MCF 10A (cell line): Measurements from ENCODE around the gene SART3. TPM values are rescaled to one million over a fixed set of nuclear protein-coding genes. Genes with fewer than 3 reads are reported as not detected.

ENCODE experiments used
- BruUV-seq: library from RNA; stranded (reverse); fragments of 400-500 nt; replicated peaks from 2 replicates; lab custom pipeline; 2021; lab: Mats Ljungman, UMichigan
- CTCF ChIA-PET: fragments of 300-600 bp; sonication (Branson Sonifier 250); formaldehyde crosslinking; extraction: SDS; loops from one replicate; lab custom pipeline; 2021; ENCODE audit warnings: antibody characterized with exemption, inconsistent platforms; lab: Yijun Ruan, JAX
- POLR2A ChIA-PET: fragments of 300-600, 350-650 bp; sonication (Branson Sonifier 250); formaldehyde crosslinking; extraction: SDS; loops from one replicate; lab custom pipeline; 2020; ENCODE audit warnings: antibody characterized with exemption, inconsistent platforms; lab: Yijun Ruan, JAX
- DNase-seq: peaks from one replicate; pipeline ENCODE4 v3.0.0-alpha.2; 2018; ENCODE audit not compliant: unreplicated experiment
- H3K27ac Mint-ChIP-seq: one replicate; pipeline ENCODE4 v1.8.0; 2022; ENCODE audit warnings: mild to moderate bottlenecking, low read depth, mixed read lengths; ENCODE audit not compliant: unreplicated experiment
- H3K27me3 Mint-ChIP-seq: one replicate; pipeline ENCODE4 v1.8.0; 2022; ENCODE audit warnings: mixed read lengths; ENCODE audit not compliant: insufficient read depth, unreplicated experiment
- H3K36me3 Mint-ChIP-seq: one replicate; pipeline ENCODE4 v1.8.0; 2022; ENCODE audit warnings: mild to moderate bottlenecking, moderate library complexity, mixed read lengths; ENCODE audit not compliant: insufficient read depth, unreplicated experiment
- H3K4me1 Mint-ChIP-seq: one replicate; pipeline ENCODE4 v1.8.0; 2022; ENCODE audit warnings: mixed read lengths; ENCODE audit not compliant: insufficient read depth, unreplicated experiment
- H3K4me3 Mint-ChIP-seq: one replicate; pipeline ENCODE4 v1.8.0; 2022; ENCODE audit warnings: mild to moderate bottlenecking, moderate library complexity, mixed read lengths; ENCODE audit not compliant: unreplicated experiment
- H3K9me3 Mint-ChIP-seq: one replicate; pipeline ENCODE4 v1.8.0; 2022; ENCODE audit warnings: mixed read lengths; ENCODE audit not compliant: unreplicated experiment
- CTCF ChIP-seq: fragments of 200-600 bp; IDR thresholded peaks from one replicate; pipeline ENCODE4 v1.8.0; 2022; ENCODE audit warnings: antibody characterized with exemption, mild to moderate bottlenecking; ENCODE audit not compliant: unreplicated experiment
- intact Hi-C: fragments of 100-400 bp; cut with micrococcal nuclease; formaldehyde crosslinking; loops from 2 replicates; pipeline ENCODE4 v1.14.1; 2022
- total RNA-seq: library from RNA; stranded (reverse); gene quantifications from 2 replicates; pipeline ENCODE4 v1.2.3, GENCODE V29; 2022

The SART3 gene
- total RNA-seq, 1 experiment from 2014 or later: 73.4 TPM

DNA sequence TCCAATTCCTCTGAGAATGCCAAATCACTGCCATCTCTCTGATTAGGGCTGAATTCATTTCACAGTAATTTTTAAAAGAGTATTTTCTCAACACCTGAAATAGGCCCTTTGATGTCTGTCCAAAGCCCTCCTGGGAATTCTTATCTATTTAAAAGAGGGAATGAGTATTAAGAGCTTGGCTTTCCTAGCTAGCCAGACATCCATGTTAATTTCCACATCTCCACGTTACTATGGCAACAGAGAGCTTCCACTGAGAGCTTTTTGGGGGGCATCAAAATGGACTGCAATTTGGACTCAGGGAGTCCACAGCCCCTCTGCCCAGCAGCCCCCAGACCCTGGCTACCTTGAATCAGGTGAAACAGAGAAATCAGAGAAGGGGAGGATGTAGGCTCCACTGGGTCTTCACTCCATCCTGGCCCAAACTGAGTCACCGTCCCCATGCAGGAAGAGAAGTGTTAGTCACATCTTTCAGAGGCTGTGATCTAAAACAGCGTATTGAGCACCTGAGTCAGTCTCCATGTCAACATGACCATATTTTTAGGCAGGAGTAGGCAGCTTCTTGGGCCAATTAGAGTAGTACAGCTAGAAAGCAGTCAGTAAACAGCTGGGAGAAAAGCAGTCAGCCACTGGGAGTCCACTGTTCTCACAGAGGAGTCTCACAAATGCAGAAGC is 52.9 kb downstream of the SART3 start:
- no TSS peak for BruUV-seq
- no peaks in the 10 kb centered on the region for H3K36me3 Mint-ChIP-seq
- H3K4me1 Mint-ChIP-seq: peaks cover 7% of the 10 kb centered on the region
- H3K27ac Mint-ChIP-seq: no peak overlapping the region
- no peak overlapping the region for H3K4me3 Mint-ChIP-seq
- CTCF ChIA-PET: interaction anchor here (0.6 to 2.5 kb wide), 8 partner anchors 13 to 590 kb away, joined by 3 to 15 read pairs (median 4); no protein-coding TSS in a partner anchor
- H3K27me3 Mint-ChIP-seq: no peaks in the 10 kb centered on the region
- DNase-seq: no peak
- H3K9me3 Mint-ChIP-seq: peaks cover 9% of the 10 kb centered on the region
- TF ChIP-seq CTCF: no peak
- POLR2A ChIA-PET: interaction anchor here (0.5 to 0.7 kb wide), 2 partner anchors 51 to 407 kb away, joined by 3 to 4 read pairs; no protein-coding TSS in a partner anchor
- intact Hi-C loops: no loop called here

- POLR2A ChIA-PET: no interaction called here
- intact Hi-C loops: no loop called here
- H3K4me1 Mint-ChIP-seq: no peaks in the 10 kb centered on the region
- DNase-seq: no peak
- H3K27ac Mint-ChIP-seq: no peak overlapping the region
- no peak overlapping the region for H3K4me3 Mint-ChIP-seq
- no TSS peak for BruUV-seq
- H3K27me3 Mint-ChIP-seq: peaks cover 2% of the 10 kb centered on the region
- no peak for TF ChIP-seq CTCF
- H3K9me3 Mint-ChIP-seq: peaks cover 14% of the 10 kb centered on the region
- CTCF ChIA-PET: interaction anchor here (1.3 kb wide), 1 partner anchor 48 kb away, joined by 3 read pairs; no protein-coding TSS in a partner anchor
- H3K36me3 Mint-ChIP-seq: no peaks in the 10 kb centered on the region
Measured at GRCh38 chr12:108505129-108505528, 55.8 kb downstream of the SART3 start.

DNA sequence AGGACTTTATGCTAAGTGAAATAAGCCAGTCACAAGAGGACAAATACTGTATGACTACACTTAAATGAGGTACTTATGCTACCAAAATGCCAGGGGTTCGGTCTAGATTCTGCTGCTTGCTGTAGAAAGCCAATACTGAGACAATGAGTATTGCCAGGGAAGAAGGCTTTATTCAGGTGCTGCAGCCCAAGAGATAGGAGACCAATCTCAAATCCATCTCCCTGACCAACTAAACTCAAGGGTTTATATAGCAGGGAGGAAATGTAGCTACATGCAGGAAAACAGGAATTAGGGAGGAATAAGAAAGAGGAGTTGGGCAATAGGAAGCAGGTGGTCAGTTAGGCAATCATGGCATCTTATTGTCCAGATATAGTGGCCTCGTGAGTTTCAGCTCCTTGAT is 58.1 kb downstream of the SART3 start:
- no peak overlapping the region for H3K27ac Mint-ChIP-seq
- H3K4me3 Mint-ChIP-seq: no peak overlapping the region
- no peak for TF ChIP-seq CTCF
- CTCF ChIA-PET: interaction anchor here (0.7 to 3.0 kb wide), 4 partner anchors 9 to 1207 kb away, joined by 3 to 9 read pairs (median 4); no protein-coding TSS in a partner anchor
- H3K36me3 Mint-ChIP-seq: peaks cover 7% of the 10 kb centered on the region
- DNase-seq: no peak
- H3K9me3 Mint-ChIP-seq: peaks cover 22% of the 10 kb centered on the region
- H3K4me1 Mint-ChIP-seq: no peaks in the 10 kb centered on the region
- POLR2A ChIA-PET: no interaction called here
- peaks cover 13% of the 10 kb centered on the region for H3K27me3 Mint-ChIP-seq
- intact Hi-C loops: no loop called here
- no TSS peak for BruUV-seq

GRCh38 chr12:108498136-108498535 is 62.8 kb downstream of the SART3 start:
- ChIA-PET CTCF (interaction anchor here (1.6 kb wide), 1 partner anchor 14 kb away, joined by 3 read pairs; no protein-coding TSS in a partner anchor), POLR2A (no interaction called here)
- intact Hi-C loops: no loop called here
- Mint-ChIP-seq H3K4me3 (no peak overlapping the region), H3K9me3 (peaks cover 13% of the 10 kb centered on the region), H3K36me3 (peaks cover 7% of the 10 kb centered on the region), H3K27me3 (peaks cover 45% of the 10 kb centered on the region), H3K27ac (no peak overlapping the region), H3K4me1 (no peaks in the 10 kb centered on the region)
- no TSS peak for BruUV-seq
- TF ChIP-seq CTCF: no peak
- DNase-seq: no peak
